Stimulated activated CD8-positive, alpha-beta memory T cell treated with anti-CD3 and anti-CD28 coated beads, Interleukin-7, amount 100 ng/mL, for 1 hour (primary cell): ENCODE measurements around the gene CDC42EP3.
A peak's percentile ranks its signal among the peaks of the same experiment; 100 is the strongest.

Experiments
- DNase-seq, 2 donors: peaks; one replicate each; pipeline ENCODE4 v3.0.0-alpha.2; 2020; ENCODE audit warnings: low read depth in 2 of 2

CDC42EP3 gene

GRCh38 chr2:37656512-37657423 lies 14.7 kb downstream of the CDC42EP3 start:
- DNase-seq: no peak

- no peak for DNase-seq
These were observed 16.3 kb downstream of the CDC42EP3 start for GRCh38 chr2:37654932-37655841.

GRCh38 chr2:37654419-37654818 lies 17.0 kb downstream of the CDC42EP3 start:
- DNase-seq: no peak

- DNase-seq: no peak
These were observed 17.6 kb downstream of the CDC42EP3 start for GRCh38 chr2:37653805-37654378.

GRCh38 chr2:37653093-37653492 lies 18.3 kb downstream of the CDC42EP3 start:
- DNase-seq: no peak

- DNase-seq: no peak
These were observed 19.2 kb downstream of the CDC42EP3 start for GRCh38 chr2:37652199-37652640.

- no peak for DNase-seq
These were observed 20.8 kb downstream of the CDC42EP3 start for GRCh38 chr2:37650548-37651093.

GRCh38 chr2:37649518-37649917 lies 21.9 kb downstream of the CDC42EP3 start:
- no peak for DNase-seq

- peak in 1 of 2 donors; percentile 21 for DNase-seq
These were observed 23.0 kb downstream of the CDC42EP3 start for GRCh38 chr2:37648331-37649011.

- no peak for DNase-seq
These were observed 23.5 kb downstream of the CDC42EP3 start for GRCh38 chr2:37647971-37648330.

- no peak for DNase-seq
These were observed 25.6 kb downstream of the CDC42EP3 start for GRCh38 chr2:37645836-37646235.

- no peak for DNase-seq
These were observed 26.1 kb downstream of the CDC42EP3 start for GRCh38 chr2:37645362-37645761.

- DNase-seq: no peak
These were observed 27.3 kb downstream of the CDC42EP3 start for GRCh38 chr2:37644191-37644590.

- no peak for DNase-seq
These were observed 27.7 kb downstream of the CDC42EP3 start for GRCh38 chr2:37643730-37644078.

GRCh38 chr2:37642907-37643729 lies 28.3 kb downstream of the CDC42EP3 start:
- no peak for DNase-seq

GRCh38 chr2:37641582-37642171 lies 29.8 kb downstream of the CDC42EP3 start:
- no peak for DNase-seq

- no peak for DNase-seq
These were observed 31.8 kb downstream of the CDC42EP3 start for GRCh38 chr2:37639631-37640030.

- no peak for DNase-seq
These were observed 32.5 kb downstream of the CDC42EP3 start for GRCh38 chr2:37638973-37639372.

- DNase-seq: no peak
These were observed 33.5 kb downstream of the CDC42EP3 start for GRCh38 chr2:37637985-37638384.
